ENCODE results near the gene HUNK.

- TF ChIP-seq EZH2 (IDR thresholded peaks at IDR 0.05; ENCODE audit: low read depth, unreplicated experiment) = no peak
- TF ChIP-seq, protein P1, sequence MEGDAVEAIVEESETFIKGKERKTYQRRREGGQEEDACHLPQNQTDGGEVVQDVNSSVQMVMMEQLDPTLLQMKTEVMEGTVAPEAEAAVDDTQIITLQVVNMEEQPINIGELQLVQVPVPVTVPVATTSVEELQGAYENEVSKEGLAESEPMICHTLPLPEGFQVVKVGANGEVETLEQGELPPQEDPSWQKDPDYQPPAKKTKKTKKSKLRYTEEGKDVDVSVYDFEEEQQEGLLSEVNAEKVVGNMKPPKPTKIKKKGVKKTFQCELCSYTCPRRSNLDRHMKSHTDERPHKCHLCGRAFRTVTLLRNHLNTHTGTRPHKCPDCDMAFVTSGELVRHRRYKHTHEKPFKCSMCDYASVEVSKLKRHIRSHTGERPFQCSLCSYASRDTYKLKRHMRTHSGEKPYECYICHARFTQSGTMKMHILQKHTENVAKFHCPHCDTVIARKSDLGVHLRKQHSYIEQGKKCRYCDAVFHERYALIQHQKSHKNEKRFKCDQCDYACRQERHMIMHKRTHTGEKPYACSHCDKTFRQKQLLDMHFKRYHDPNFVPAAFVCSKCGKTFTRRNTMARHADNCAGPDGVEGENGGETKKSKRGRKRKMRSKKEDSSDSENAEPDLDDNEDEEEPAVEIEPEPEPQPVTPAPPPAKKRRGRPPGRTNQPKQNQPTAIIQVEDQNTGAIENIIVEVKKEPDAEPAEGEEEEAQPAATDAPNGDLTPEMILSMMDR (conservative IDR thresholded peaks at IDR 0.05; ENCODE audit: low read depth in 2 of 2) = no peak
Measured at GRCh38 chr21:31959881-31960280, 87.1 kb downstream of the HUNK start.
